ENCODE measurements around the gene MESD.

Gene MESD

DNA sequence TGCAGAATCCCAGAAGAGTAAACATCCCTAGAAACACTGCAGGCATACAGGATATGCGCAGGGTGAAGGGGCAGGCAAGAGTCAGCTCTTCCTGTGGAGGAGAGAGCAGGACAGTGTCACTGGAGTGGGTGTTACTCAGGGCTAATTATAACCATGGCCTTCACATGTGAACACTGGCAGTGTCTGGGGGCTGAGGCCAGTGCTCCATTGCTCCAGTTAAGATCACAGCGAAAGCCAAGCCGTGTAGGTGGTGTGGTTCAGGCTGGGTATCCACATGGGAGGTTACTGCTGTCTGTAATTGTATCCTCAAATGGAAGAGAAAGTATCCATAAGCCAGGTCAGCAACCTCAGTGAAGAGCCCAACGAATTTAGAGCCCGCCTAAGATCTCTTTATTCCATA is 84.6 kb downstream of the MESD start:
- no peak for DNase-seq (ENCODE audit: low spot score)

DNA sequence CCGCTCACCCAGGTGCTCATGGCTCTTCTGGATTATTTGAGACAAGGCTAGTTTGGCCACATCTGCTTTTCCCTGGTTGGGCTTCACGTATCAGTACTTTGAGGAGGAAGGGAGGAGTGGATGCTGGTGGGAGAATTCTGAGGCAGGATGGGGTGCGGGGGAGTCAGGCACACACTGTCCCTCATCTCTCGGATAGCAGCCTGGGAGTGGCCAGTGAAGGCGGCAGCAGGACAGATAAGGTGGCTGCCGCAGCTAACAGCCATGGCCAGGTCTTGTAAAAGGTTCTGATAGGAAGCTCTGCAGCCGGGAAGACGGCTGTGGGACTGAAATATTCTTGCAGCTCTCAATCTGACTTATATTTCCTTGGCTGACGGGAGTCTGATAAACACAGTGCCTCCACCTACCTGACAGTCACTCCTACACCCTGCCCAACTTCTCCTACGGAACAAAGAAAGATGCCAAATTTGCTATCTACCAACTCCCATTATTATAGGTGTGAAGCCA is 87.3 kb downstream of the MESD start:
- no peak for DNase-seq (ENCODE audit: low spot score)

DNA sequence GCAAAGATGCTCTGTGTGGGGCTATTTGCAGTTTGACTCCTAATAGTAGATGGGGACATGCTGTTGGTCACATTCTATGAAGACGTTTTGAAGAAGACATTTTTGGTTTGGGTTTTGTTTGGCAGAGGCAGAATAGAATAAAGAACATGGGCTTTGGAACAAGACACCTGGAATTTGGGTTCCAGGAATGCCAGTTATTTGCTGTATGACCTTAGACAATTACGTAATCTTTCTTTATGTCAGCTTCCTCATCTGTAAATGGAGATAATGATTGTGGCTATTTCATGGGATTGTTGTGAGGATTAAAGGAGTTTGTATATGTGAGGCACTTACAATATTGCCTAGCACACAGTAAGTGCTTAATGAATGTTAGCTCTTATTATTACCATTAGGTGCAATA is 91.6 kb downstream of the MESD start:
- no peak for DNase-seq (ENCODE audit: low spot score)
